H9 (cell line): Measurements from ENCODE around the gene C16orf90. TPM values are rescaled to one million over a fixed set of nuclear protein-coding genes. Genes with fewer than 3 reads are reported as not detected.

Experiments
- DNase-seq: peaks from one replicate; pipeline ENCODE4 v3.0.0-alpha.2; 2017
- H2AFZ ChIP-seq: one replicate; pipeline ENCODE4 v1.6.1; 2013; ENCODE audit warnings: mild to moderate bottlenecking, low read length, control low read depth, moderate library complexity
- H2AK5ac ChIP-seq: 2 replicates; pipeline ENCODE4 v1.6.1; 2013; ENCODE audit warnings: low read length, control low read depth, mixed read lengths; ENCODE audit not compliant: insufficient read length
- H2BK120ac ChIP-seq: one replicate; pipeline ENCODE4 v1.6.1; 2013; ENCODE audit warnings: low read depth, mild to moderate bottlenecking, low read length, control low read depth, inconsistent platforms; ENCODE audit not compliant: poor library complexity, severe bottlenecking
- H2BK12ac ChIP-seq: 2 replicates; pipeline ENCODE4 v1.6.1; 2013; ENCODE audit warnings: low read length, control low read depth, mixed read lengths, low read depth; ENCODE audit not compliant: insufficient read length
- H2BK15ac ChIP-seq: 2 replicates; pipeline ENCODE4 v1.6.1; 2013; ENCODE audit warnings: low read depth, low read length, control low read depth
- H2BK20ac ChIP-seq: one replicate; pipeline ENCODE4 v1.6.1; 2013; ENCODE audit warnings: low read depth, mild to moderate bottlenecking, low read length, control low read depth, inconsistent platforms; ENCODE audit not compliant: poor library complexity, severe bottlenecking
- H2BK5ac ChIP-seq: 2 replicates; pipeline ENCODE4 v1.6.1; 2013; ENCODE audit warnings: low read length, control low read depth, mixed read lengths; ENCODE audit not compliant: insufficient read length
- H3K14ac ChIP-seq: 2 replicates; pipeline ENCODE4 v1.6.1; 2013; ENCODE audit warnings: low read length, control low read depth; ENCODE audit not compliant: insufficient read depth
- H3K18ac ChIP-seq: 2 replicates; pipeline ENCODE4 v1.6.1; 2013; ENCODE audit warnings: low read depth, mild to moderate bottlenecking, mixed read lengths, low read length, control low read depth; ENCODE audit not compliant: insufficient read length
- H3K23ac ChIP-seq: 2 replicates; pipeline ENCODE4 v1.6.1; 2013; ENCODE audit warnings: low read length, control low read depth, mixed read lengths, low read depth; ENCODE audit not compliant: insufficient read length
- H3K23me2 ChIP-seq: 2 replicates; pipeline ENCODE4 v1.6.1; 2013; ENCODE audit warnings: low read depth, mild to moderate bottlenecking, mixed read lengths, low read length, control low read depth; ENCODE audit not compliant: insufficient read length, poor library complexity, severe bottlenecking
- H3K27ac ChIP-seq: 2 replicates; pipeline ENCODE4 v1.5.1; 2013; ENCODE audit warnings: low read length, control low read depth, mixed read lengths, low read depth; ENCODE audit not compliant: insufficient read length
- H3K27me3 ChIP-seq: 2 replicates; pipeline ENCODE4 v1.6.1; 2013; ENCODE audit warnings: low read length, control low read depth, inconsistent platforms; ENCODE audit not compliant: insufficient read depth
- H3K4ac ChIP-seq: 2 replicates; pipeline ENCODE4 v1.6.1; 2013; ENCODE audit warnings: low read depth, mild to moderate bottlenecking, control low read depth, inconsistent platforms, low read length, moderate library complexity
- H3K4me1 ChIP-seq: 2 replicates; pipeline ENCODE4 v1.6.1; 2013; ENCODE audit warnings: low read length, control low read depth, inconsistent platforms; ENCODE audit not compliant: insufficient read depth
- H3K4me2 ChIP-seq: 2 replicates; pipeline ENCODE4 v1.6.1; 2013; ENCODE audit warnings: low read length, control low read depth, mixed read lengths; ENCODE audit not compliant: insufficient read length, insufficient read depth
- H3K56ac ChIP-seq: 2 replicates; pipeline ENCODE4 v1.6.1; 2013; ENCODE audit warnings: low read depth, mild to moderate bottlenecking, mixed read lengths, low read length, control low read depth; ENCODE audit not compliant: insufficient read length
- H3K79me1 ChIP-seq: 2 replicates; pipeline ENCODE4 v1.6.1; 2013; ENCODE audit warnings: low read depth, mild to moderate bottlenecking, moderate library complexity, low read length, control low read depth, inconsistent platforms; ENCODE audit not compliant: insufficient read depth, poor library complexity, severe bottlenecking
- H3K79me2 ChIP-seq: 2 replicates; pipeline ENCODE4 v1.6.1; 2013; ENCODE audit warnings: low read length, control low read depth, inconsistent platforms; ENCODE audit not compliant: insufficient read depth
- H3K9ac ChIP-seq: 2 replicates; pipeline ENCODE4 v1.6.1; 2013; ENCODE audit warnings: low read length, control low read depth, mixed read lengths; ENCODE audit not compliant: insufficient read length; ENCODE audit errors: extremely low read depth
- H3K9me3 ChIP-seq: one replicate; pipeline ENCODE4 v1.6.1; 2013; ENCODE audit warnings: low read depth, low read length, inconsistent platforms; ENCODE audit not compliant: control insufficient read depth
- H3T11ph ChIP-seq: one replicate; pipeline ENCODE4 v1.6.1; 2013; ENCODE audit warnings: mild to moderate bottlenecking, low read length, control low read depth, inconsistent platforms
- H4K20me1 ChIP-seq: one replicate; pipeline ENCODE4 v1.6.1; 2013; ENCODE audit not compliant: control insufficient read depth, insufficient read length, insufficient read depth
- H4K5ac ChIP-seq: 2 replicates; pipeline ENCODE4 v1.6.1; 2013; ENCODE audit warnings: low read depth, mild to moderate bottlenecking, mixed read lengths, low read length, control low read depth; ENCODE audit not compliant: insufficient read length
- H4K8ac ChIP-seq: replicated peaks from 2 replicates; pipeline ENCODE4 v1.6.1; 2013; ENCODE audit warnings: low read length, control low read depth, mixed read lengths, low read depth; ENCODE audit not compliant: insufficient read length
- H4K91ac ChIP-seq: 2 replicates; pipeline ENCODE4 v1.6.1; 2013; ENCODE audit warnings: low read depth, mild to moderate bottlenecking, moderate library complexity, mixed read lengths, low read length, control low read depth; ENCODE audit not compliant: insufficient read length
- H3K27ac Mint-ChIP-seq, 3 experiments: 2 replicates in 2 of 3; 3 replicates in 1 of 3; pipeline ENCODE4 v1.8.0; 2020 to 2021; ENCODE audit warnings: mixed read lengths in 3 of 3, mild to moderate bottlenecking in 1 of 3, moderate library complexity in 1 of 3
- H3K27me3 Mint-ChIP-seq: 2 replicates; pipeline ENCODE4 v1.8.0; 2021; ENCODE audit warnings: low read depth, mild to moderate bottlenecking, moderate library complexity, mixed read lengths
- H3K36me3 Mint-ChIP-seq, 3 experiments: 2 replicates in 2 of 3; 3 replicates in 1 of 3; pipeline ENCODE4 v1.8.0; 2020 to 2021; ENCODE audit warnings: low read depth in 3 of 3, mixed read lengths in 3 of 3; ENCODE audit not compliant: insufficient read depth in 1 of 3
- H3K4me1 Mint-ChIP-seq, 2 experiments: 2 replicates each; pipeline ENCODE4 v1.8.0; 2020; ENCODE audit warnings: mixed read lengths in 2 of 2
- H3K4me3 Mint-ChIP-seq, 2 experiments: 2 replicates in 1 of 2; 3 replicates in 1 of 2; pipeline ENCODE4 v1.8.0; 2020 to 2021; ENCODE audit warnings: mild to moderate bottlenecking in 2 of 2, mixed read lengths in 2 of 2, moderate library complexity in 1 of 2
- H3K9me3 Mint-ChIP-seq, 2 experiments: 2 replicates in 1 of 2; 3 replicates in 1 of 2; pipeline ENCODE4 v1.8.0; 2020; ENCODE audit warnings: mild to moderate bottlenecking in 2 of 2, mixed read lengths in 2 of 2, moderate library complexity in 1 of 2
- WGBS: extraction: QIAGEN DNeasy Blood & Tissue Kit; methylation state at CpG from one replicate; pipeline ENCODE4 v1.1.7; 2013; ENCODE audit warnings: missing lambda C conversion rate, low lambda C conversion rate, mixed read lengths; ENCODE audit not compliant: insufficient read length; ENCODE audit errors: extremely low coverage; 5-methylcytosine and 5-hydroxymethylcytosine counted together
- total RNA-seq: library from RNA; stranded (reverse); gene quantifications from 2 replicates; pipeline ENCODE4 v1.2.1, GENCODE V29; 2021
- TF ChIP-seq, protein P1 (sequence below): fragments of 200-600 bp; sonication (generic); conservative IDR thresholded peaks from 3 replicates; pipeline ENCODE4 v1.8.0; 2021; ENCODE audit warnings: antibody characterized with exemption, mild to moderate bottlenecking

The C16orf90 gene
- total RNA-seq, 1 experiment from 2014 or later, result not detected

GRCh38 chr16:3520841-3521240 is 25.6 kb upstream of the C16orf90 start:
- no peak overlapping the region for H3K14ac ChIP-seq

More at GRCh38 chr16:3520841-3521240, 25.6 kb upstream of the C16orf90 start:
- Mint-ChIP-seq H3K36me3 (peaks cover 10 to 42% (median 35%) of the 10 kb centered on the region in 3 experiments; a peak in 6 of 7 replicates), H3K4me1 (peaks cover 0 to 6% of the 10 kb centered on the region in 2 experiments; a peak in 2 of 4 replicates), H3K27me3 (no peaks in the 10 kb centered on the region), H3K9me3 (no peaks in the 10 kb centered on the region), H3K27ac (peak overlapping the region in 2 of 3 experiments; percentile 25 to 67; a peak in 2 of 7 replicates), H3K4me3 (no peak overlapping the region)
- no peak overlapping the region for H2AFZ ChIP-seq
- no peak overlapping the region for H3K56ac ChIP-seq
- H3K4ac ChIP-seq, result no peak overlapping the region
- no peak overlapping the region for H3K27ac ChIP-seq
- no peak overlapping the region for H2BK12ac ChIP-seq
- H2BK15ac ChIP-seq, result no peak overlapping the region
- TF ChIP-seq, protein P1, sequence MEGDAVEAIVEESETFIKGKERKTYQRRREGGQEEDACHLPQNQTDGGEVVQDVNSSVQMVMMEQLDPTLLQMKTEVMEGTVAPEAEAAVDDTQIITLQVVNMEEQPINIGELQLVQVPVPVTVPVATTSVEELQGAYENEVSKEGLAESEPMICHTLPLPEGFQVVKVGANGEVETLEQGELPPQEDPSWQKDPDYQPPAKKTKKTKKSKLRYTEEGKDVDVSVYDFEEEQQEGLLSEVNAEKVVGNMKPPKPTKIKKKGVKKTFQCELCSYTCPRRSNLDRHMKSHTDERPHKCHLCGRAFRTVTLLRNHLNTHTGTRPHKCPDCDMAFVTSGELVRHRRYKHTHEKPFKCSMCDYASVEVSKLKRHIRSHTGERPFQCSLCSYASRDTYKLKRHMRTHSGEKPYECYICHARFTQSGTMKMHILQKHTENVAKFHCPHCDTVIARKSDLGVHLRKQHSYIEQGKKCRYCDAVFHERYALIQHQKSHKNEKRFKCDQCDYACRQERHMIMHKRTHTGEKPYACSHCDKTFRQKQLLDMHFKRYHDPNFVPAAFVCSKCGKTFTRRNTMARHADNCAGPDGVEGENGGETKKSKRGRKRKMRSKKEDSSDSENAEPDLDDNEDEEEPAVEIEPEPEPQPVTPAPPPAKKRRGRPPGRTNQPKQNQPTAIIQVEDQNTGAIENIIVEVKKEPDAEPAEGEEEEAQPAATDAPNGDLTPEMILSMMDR, result peak; percentile 17; the same call in 2 of the 3 replicates
- no peaks in the 10 kb centered on the region for H3K9me3 ChIP-seq
- no peaks in the 10 kb centered on the region for H3K79me1 ChIP-seq
- no peak overlapping the region for H2BK120ac ChIP-seq
- H2AK5ac ChIP-seq, result no peak overlapping the region
- H2BK20ac ChIP-seq, result no peak overlapping the region
- no CpG with 5 or more reads among the region's 8 CpGs for WGBS
- no peak overlapping the region for H4K5ac ChIP-seq
- no peak overlapping the region for H3T11ph ChIP-seq
- H4K8ac ChIP-seq, result no peak overlapping the region
- H3K27me3 ChIP-seq, result no peaks in the 10 kb centered on the region
- H2BK5ac ChIP-seq, result no peak overlapping the region
- no peak overlapping the region for H3K9ac ChIP-seq
- no peak overlapping the region for H3K4me2 ChIP-seq
- no peaks in the 10 kb centered on the region for H3K79me2 ChIP-seq
- H3K18ac ChIP-seq, result no peak overlapping the region
- H3K23ac ChIP-seq, result no peak overlapping the region
- peak; percentile 57 for DNase-seq
- no peaks in the 10 kb centered on the region for H3K4me1 ChIP-seq
- H4K20me1 ChIP-seq, result no peaks in the 10 kb centered on the region
- H3K23me2 ChIP-seq, result no peaks in the 10 kb centered on the region
- H4K91ac ChIP-seq, result no peak overlapping the region
